Skeletal muscle tissue (tissue), 4 donors: ENCODE results near the gene C3orf62. TPM values are rescaled to one million over a fixed set of nuclear protein-coding genes. Genes with fewer than 3 reads are reported as not detected.
A peak's percentile ranks its signal among the peaks of the same experiment; 100 is the strongest.

Experiments used
- H3K27ac ChIP-seq: one replicate; pipeline ENCODE4 v1.7.0; 2013; ENCODE audit warnings: mild to moderate bottlenecking, low read depth, low read length, inconsistent platforms
- H3K27me3 ChIP-seq, 3 donors: one replicate each; pipeline ENCODE4 v1.7.0; 2013; ENCODE audit warnings: low read length in 3 of 3; ENCODE audit not compliant: control insufficient read depth in 3 of 3, insufficient read depth in 3 of 3
- H3K36me3 ChIP-seq, 3 donors: one replicate each; pipeline ENCODE4 v1.7.0; 2013; ENCODE audit warnings: low read length in 3 of 3; ENCODE audit not compliant: control insufficient read depth in 3 of 3, insufficient read depth in 3 of 3
- H3K4me1 ChIP-seq, 3 donors: one replicate each; pipeline ENCODE4 v1.7.0; 2013; ENCODE audit warnings: low read length in 3 of 3, mild to moderate bottlenecking in 3 of 3; ENCODE audit not compliant: control insufficient read depth in 3 of 3, insufficient read depth in 3 of 3
- H3K4me3 ChIP-seq, 3 donors: one replicate each; pipeline ENCODE4 v1.7.0; 2013; ENCODE audit warnings: low read length in 3 of 3
- H3K9ac ChIP-seq, 3 donors: one replicate each; pipeline ENCODE4 v1.7.0; 2013; ENCODE audit warnings: low read length in 3 of 3, mild to moderate bottlenecking in 3 of 3, moderate library complexity in 2 of 3, low read depth in 1 of 3
- H3K9me3 ChIP-seq, 3 donors: one replicate each; pipeline ENCODE4 v1.7.0; 2013; ENCODE audit warnings: low read length in 3 of 3; ENCODE audit not compliant: control insufficient read depth in 3 of 3
- total RNA-seq: library from RNA; depleted of rRNA; stranded (reverse); fragments of >200 nt; gene quantifications from one replicate; pipeline ENCODE4 v1.2.3, GENCODE V29; 2014
- donor health status: Osteomylitis.

Gene C3orf62
- total RNA-seq, 1 donor from 2014 or later, result 1.6 TPM

DNA sequence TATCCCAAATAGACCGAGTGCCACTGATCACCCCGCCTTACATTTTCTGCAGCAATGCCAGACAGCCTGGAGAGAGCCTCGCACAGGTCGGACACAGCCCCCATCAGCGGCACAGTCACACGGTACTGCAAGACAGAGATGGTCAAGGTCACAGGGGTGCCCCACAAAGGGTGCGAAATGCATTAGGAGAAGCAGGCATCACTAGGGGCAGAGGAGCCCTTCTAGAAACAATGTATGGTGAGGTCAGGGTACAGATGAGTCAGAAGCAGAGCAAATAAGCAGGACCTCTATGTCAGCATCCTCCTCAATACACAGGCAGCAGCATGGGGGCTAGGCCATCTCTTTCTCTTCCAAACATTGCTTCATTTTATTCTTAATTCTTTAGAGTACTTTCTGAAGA is 21.5 kb upstream of the C3orf62 start:
- Histone ChIP-seq H3K36me3 (peaks cover 49 to 61% (median 54%) of the 10 kb centered on the region in 3 donors), H3K4me1 (peaks cover 21 to 26% (median 25%) of the 10 kb centered on the region in 3 donors), H3K27ac (no peak overlapping the region), H3K27me3 (no peaks in the 10 kb centered on the region), H3K9me3 (no peaks in the 10 kb centered on the region), H3K4me3 (no peak overlapping the region), H3K9ac (no peak overlapping the region)

DNA sequence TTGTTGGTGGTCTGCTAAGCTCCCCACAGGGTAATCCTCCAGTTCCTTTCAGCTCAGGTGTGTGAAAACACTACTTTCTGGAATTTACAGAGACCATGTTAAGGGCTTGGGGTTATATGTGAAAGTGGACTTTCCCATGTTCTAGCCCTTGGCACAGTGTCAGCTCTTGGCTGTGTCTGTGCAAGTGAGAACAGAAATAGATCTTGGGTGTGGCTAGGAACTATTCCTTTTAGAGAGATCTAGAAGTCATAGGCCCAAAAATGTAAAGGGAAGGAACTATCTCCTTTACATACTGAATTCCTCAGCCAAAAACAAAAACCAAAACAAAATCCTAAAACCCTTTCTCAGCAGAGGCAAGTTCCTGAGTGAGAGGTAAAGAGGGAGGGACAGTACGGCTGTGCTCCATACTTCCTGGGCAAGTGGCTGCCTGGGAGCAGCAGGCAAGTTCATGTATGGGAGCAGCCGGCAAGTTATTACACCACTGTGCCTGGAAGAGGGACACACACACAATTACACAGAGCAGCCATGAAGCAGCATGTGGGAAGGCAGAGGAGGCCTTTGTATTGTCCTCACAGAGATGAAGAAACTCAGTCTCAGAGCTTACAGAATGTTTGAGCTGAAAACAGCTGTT is 19.9 kb upstream of the C3orf62 start:
- H3K9ac ChIP-seq, result peak overlapping the region; percentile 48 to 72 (median 52)
- no peaks in the 10 kb centered on the region for H3K9me3 ChIP-seq
- peaks cover 21 to 28% (median 26%) of the 10 kb centered on the region in 3 donors for H3K4me1 ChIP-seq
- H3K36me3 ChIP-seq, result peaks cover 42 to 57% (median 51%) of the 10 kb centered on the region in 3 donors
- peak overlapping the region; percentile 82 for H3K27ac ChIP-seq
- H3K4me3 ChIP-seq, result peak overlapping the region; percentile 5 to 41 (median 38)
- no peaks in the 10 kb centered on the region for H3K27me3 ChIP-seq

DNA sequence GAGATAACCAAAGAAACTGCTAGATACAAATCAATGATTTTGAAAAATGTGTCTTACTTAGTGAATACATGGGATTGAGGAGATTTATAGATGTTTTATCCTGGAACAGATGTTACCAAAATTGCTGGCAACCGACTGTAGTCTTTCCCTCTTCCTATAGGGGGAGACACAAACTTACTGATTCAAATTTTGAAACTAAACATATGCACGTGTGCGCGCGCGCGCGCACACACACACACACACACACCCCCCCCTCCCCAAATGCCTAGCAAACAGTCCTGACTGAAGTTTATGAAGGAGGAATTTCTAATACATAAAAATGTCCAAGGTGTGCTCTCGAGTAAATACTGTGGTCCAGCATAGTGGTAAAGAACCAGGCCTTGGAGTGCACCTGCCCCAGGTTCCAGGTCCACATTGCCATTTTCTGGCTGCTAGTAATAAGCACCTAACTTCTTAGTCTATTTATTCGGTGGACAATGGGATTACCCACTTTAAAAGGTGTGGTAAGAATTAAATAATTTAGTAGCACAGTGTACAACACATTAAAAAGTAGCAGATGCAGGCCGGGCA is 18.5 kb upstream of the C3orf62 start:
- Histone ChIP-seq H3K27ac (peak overlapping the region; percentile 2), H3K4me1 (peaks cover 21 to 28% (median 26%) of the 10 kb centered on the region in 3 donors)

DNA sequence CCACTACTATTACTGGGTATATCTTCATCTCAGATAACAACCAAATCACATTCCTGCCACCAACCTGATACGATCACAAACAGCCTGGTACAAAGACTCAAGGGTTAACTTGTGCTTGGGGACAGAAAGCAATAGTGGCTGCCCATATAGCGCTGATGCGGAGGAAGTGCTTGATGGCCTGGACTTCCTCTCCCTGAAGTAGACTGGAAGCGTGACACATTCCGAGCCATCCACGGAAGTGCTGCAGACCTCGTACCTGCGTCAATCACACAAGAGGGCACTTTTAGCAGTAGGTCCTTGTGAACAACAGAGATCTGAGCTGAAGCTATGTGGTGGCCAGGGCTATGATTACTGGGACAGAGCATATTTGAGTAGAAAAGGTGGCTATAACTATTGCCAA is 17.3 kb upstream of the C3orf62 start:
- H3K4me1 ChIP-seq, result peaks cover 21 to 28% (median 26%) of the 10 kb centered on the region in 3 donors
- H3K36me3 ChIP-seq, result peaks cover 34 to 59% (median 46%) of the 10 kb centered on the region in 3 donors
- peak overlapping the region; percentile 45 for H3K27ac ChIP-seq

More for the DNA sequence above, 18.5 kb upstream of the C3orf62 start:
- H3K27me3 ChIP-seq, result no peaks in the 10 kb centered on the region
- no peak overlapping the region for H3K9ac ChIP-seq
- H3K4me3 ChIP-seq, result no peak overlapping the region
- H3K36me3 ChIP-seq, result peaks cover 38 to 58% (median 45%) of the 10 kb centered on the region in 3 donors
- H3K9me3 ChIP-seq, result no peaks in the 10 kb centered on the region

DNA sequence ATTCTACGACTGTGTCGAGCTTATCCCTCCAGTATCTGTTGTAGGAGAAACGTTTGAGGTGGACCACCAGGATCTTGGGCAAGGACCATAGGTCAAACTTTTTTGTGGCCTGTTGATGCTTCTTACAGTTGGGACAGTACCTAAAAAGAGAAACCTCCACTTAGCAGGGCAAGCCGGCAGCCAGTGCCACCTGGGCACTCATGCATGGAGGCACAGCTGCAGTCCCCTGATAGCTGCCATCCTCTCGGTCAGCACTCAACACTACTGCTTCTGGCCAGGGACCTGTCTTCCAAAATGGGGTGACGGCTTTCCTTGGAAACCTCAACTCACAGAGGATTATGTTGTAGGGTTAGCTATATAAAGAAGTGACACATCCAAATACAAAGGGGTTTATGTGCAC is 7.0 kb upstream of the C3orf62 start:
- peaks cover 50 to 58% (median 56%) of the 10 kb centered on the region in 3 donors for H3K36me3 ChIP-seq
- H3K9ac ChIP-seq, result no peak overlapping the region
- no peaks in the 10 kb centered on the region for H3K9me3 ChIP-seq
- peaks cover 3 to 6% (median 5%) of the 10 kb centered on the region in 3 donors for H3K4me1 ChIP-seq
- no peaks in the 10 kb centered on the region for H3K27me3 ChIP-seq
- no peak overlapping the region for H3K27ac ChIP-seq
- H3K4me3 ChIP-seq, result no peak overlapping the region

More for the DNA sequence above, 17.3 kb upstream of the C3orf62 start:
- Histone ChIP-seq H3K4me3 (peak overlapping the region in 2 of 3 donors; percentile 24 to 32), H3K27me3 (no peaks in the 10 kb centered on the region), H3K9ac (no peak overlapping the region), H3K9me3 (no peaks in the 10 kb centered on the region)

DNA sequence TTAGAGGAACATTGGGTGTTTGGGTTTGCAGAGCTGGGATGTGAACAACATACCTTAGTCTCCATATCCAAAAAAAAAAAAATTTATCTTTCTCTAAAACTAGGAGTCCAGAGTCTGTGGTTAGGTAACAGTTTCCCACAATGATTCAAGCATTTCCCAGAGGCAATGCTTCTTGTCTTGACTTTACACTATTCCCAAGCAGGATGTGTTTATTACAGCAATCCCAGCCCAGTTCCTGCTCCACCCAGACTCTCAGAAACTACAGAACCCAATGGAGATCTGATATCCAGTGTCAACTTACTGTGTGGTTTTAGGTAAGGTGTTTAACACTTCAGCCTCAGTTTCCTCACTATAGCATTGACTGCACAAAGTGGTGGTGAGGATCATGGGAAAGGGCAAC is 2.3 kb upstream of the C3orf62 start:
- Histone ChIP-seq H3K4me1 (peaks cover 23 to 35% (median 32%) of the 10 kb centered on the region in 3 donors), H3K36me3 (peaks cover 25 to 28% (median 25%) of the 10 kb centered on the region in 3 donors), H3K9ac (no peak overlapping the region), H3K27ac (peak overlapping the region; percentile 96), H3K9me3 (no peaks in the 10 kb centered on the region), H3K27me3 (no peaks in the 10 kb centered on the region), H3K4me3 (no peak overlapping the region)

DNA sequence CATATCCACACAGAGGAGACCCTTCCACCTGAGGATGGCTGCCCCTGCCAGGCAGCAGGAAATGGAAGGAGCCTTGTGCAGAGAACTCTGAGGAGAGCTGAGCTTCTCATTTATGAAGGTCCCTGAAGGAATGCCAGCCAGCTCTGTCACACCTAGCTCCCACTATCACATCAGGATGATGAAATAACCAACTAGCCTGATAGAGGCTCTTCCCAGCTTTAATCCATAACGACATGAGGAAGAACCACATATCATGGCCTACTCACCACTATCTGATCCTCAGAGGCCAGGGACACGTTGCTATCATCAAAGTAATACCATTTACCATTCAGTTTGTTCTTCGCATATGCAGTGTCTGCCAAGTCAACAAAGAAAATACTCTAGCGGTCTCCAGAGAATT is 1.5 kb upstream of the C3orf62 start:
- Histone ChIP-seq H3K4me3 (no peak overlapping the region), H3K9ac (no peak overlapping the region), H3K36me3 (peaks cover 17 to 20% (median 17%) of the 10 kb centered on the region in 3 donors), H3K4me1 (peaks cover 23 to 35% (median 32%) of the 10 kb centered on the region in 3 donors), H3K27ac (peak overlapping the region; percentile 96), H3K9me3 (no peaks in the 10 kb centered on the region), H3K27me3 (no peaks in the 10 kb centered on the region)

DNA sequence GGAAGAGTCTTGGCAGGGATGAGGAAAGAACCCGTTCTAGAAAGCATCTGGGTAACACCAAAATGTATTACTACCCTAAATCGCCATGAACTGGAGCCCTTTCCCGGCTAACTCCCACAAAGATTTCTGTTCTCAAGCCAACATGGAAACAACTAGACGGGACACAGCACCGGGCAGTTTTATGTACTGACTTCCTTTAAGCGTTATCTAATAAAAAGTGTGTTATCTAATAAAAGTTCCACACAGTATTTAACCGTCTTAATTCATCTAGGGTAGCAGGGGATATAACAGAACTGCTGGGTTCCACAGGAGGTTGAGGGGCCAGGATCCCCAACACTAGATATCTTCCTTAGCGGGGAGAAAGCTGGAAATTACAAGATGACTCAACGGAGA is 347 bp upstream of the C3orf62 start:
- H3K36me3 ChIP-seq, result peaks cover 14 to 16% (median 16%) of the 10 kb centered on the region in 3 donors
- peak overlapping the region; percentile 96 for H3K27ac ChIP-seq
- H3K4me3 ChIP-seq, result peak overlapping the region; percentile 69 to 81 (median 75)
- H3K9ac ChIP-seq, result peak overlapping the region; percentile 77 to 91 (median 88)
- H3K4me1 ChIP-seq, result peaks cover 23 to 35% (median 32%) of the 10 kb centered on the region in 3 donors
- no peaks in the 10 kb centered on the region for H3K9me3 ChIP-seq
- no peaks in the 10 kb centered on the region for H3K27me3 ChIP-seq

DNA sequence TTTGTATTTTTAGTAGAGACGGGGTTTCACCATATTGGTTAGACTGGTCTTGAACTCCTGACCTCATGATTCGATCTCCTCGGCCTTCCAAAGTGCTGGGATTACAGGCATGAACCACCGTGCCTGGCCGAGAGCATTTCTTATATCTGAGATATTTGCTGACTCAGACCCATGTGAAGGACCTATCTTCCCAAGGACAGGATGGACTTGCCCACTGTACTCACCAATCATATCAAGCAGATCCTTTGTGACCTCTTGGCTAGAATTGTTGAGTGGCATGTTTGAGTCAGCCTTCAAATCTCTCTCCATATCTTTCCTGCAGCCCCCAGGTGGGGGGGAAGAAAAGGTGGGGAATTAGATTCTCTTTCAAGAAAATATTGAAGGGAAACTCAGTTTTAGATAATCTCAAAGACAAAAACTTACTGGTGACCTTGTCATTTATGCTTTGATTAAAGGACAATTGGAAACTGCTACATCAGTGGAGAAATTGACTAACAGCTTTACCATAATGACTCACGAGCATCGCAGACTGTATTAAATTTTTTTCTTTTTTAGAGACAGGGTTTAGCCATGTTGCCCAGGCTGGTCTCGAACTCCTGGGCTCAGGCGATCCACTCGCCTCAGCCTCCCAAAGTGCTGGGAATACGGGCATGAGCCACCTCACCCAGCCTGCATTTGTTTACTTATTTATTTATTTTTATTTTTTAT is 3.1 kb downstream of the C3orf62 start:
- no peak overlapping the region for H3K9ac ChIP-seq
- no peak overlapping the region for H3K27ac ChIP-seq
- no peaks in the 10 kb centered on the region for H3K9me3 ChIP-seq
- no peaks in the 10 kb centered on the region for H3K27me3 ChIP-seq
- peaks cover 20 to 31% (median 27%) of the 10 kb centered on the region in 3 donors for H3K4me1 ChIP-seq
- peaks cover 0 to 7% (median 4%) of the 10 kb centered on the region in 3 donors for H3K36me3 ChIP-seq
- H3K4me3 ChIP-seq, result no peak overlapping the region
